Pancreas (tissue), 10 donors: Measurements from ENCODE around the gene NANOS3. TPM values are rescaled to one million over a fixed set of nuclear protein-coding genes. Genes with fewer than 3 reads are reported as not detected.

Experiments
- ATAC-seq, 4 donors: fragments of 200-7000 bp; cut with Tn5 transposase; one replicate each; pipeline versions ENCODE4 v1.8.0 to v1.9.1; 2020; ENCODE audit warnings: mild to moderate bottlenecking in 4 of 4, moderate library complexity in 4 of 4
- DNase-seq, 6 donors: peaks; one replicate each; pipeline ENCODE4 v3.0.0-alpha.2; 2020
- FAIRE-seq: peaks from 2 replicates; lab custom pipeline; 2012; peaks lifted over from hg19 to GRCh38; lab: Jason Lieb, UNC
- H3K27ac ChIP-seq, 4 donors: fragments of 200-600 bp; sonication (generic); 1 replicate in 3 of 4; 2 replicates in 1 of 4; pipeline versions ENCODE4 v1.5.0 to v1.8.0; 2020
- H3K27me3 ChIP-seq, 4 donors: fragments of 200-600 bp; one replicate each; pipeline ENCODE4 v1.8.0; 2021
- H3K36me3 ChIP-seq, 3 donors: fragments of 200-600 bp; sonication (generic) in 1 of 3; one replicate each; pipeline versions ENCODE4 v1.5.0 to v1.8.0; 2020 to 2021
- H3K4me1 ChIP-seq, 3 donors: fragments of 200-600 bp; one replicate each; pipeline ENCODE4 v1.8.0; 2021
- H3K4me3 ChIP-seq, 4 donors: fragments of 200-600 bp; sonication (generic) in 2 of 4; one replicate each; pipeline versions ENCODE4 v1.5.0 to v1.8.0; 2020 to 2021
- H3K9me3 ChIP-seq, 4 donors: fragments of 200-600 bp; one replicate each; pipeline ENCODE4 v1.8.0; 2021
- WGBS, 2 donors: extraction: QIAGEN DNeasy Blood & Tissue Kit; methylation state at CpG; one replicate each; pipeline ENCODE4 v1.1.7; 2013; 5-methylcytosine and 5-hydroxymethylcytosine counted together
- intact Hi-C, 3 donors: fragments of 100-400 bp; cut with DNase I; formaldehyde crosslinking; loops; one replicate each; pipeline versions ENCODE4 v1.11.1 to v1.14.2; 2022
- polyA plus RNA-seq, 2 donors: library from polyadenylated mRNA; stranded (reverse); fragments of 200-250 nt; gene quantifications; one replicate each; pipeline ENCODE4 v1.2.3, GENCODE V29; 2013
- total RNA-seq, 6 donors: library from RNA; stranded (reverse); fragmentation: NEBNext Ultra II Directional in 4 of 6; extraction: Animal tissue kit (Norgen Biotek cat#: 25700) in 4 of 6; gene quantifications; one replicate each; pipeline versions ENCODE4 v1.2.1 to v1.2.4, GENCODE V29; 2021 to 2023
- TF ChIP-seq, protein P1 (sequence below), 4 donors: fragments of 200-600 bp; sonication (generic) in 3 of 4; IDR thresholded peaks; one replicate each; pipeline versions ENCODE4 v1.5.0 to v1.8.0; 2021; ENCODE audit warnings: antibody characterized with exemption in 4 of 4
- donor health status: healthy with polysubstance abuse.
- donor health status: DM: no; HTN: no; CAD: no; lungs with moderate emphysema.
- donor health status: DM: no; HTN: no; CAD: no.
- donor health status: control.
- donor health status: control.
- donor health status: Bipolar disorder and iron deficiency.
- donor health status: DM: yes; HTN: yes; CAD: no.
- donor health status: DM: no; HTN: no; CAD: no.
- donor health status: DM: no; HTN: no; CAD: no.
- donor health status: DM: yes; HTN: yes; CAD: no.

Gene NANOS3
- total and polyA plus RNA-seq, 8 donors: 0.39 to 3.1 (median 0.72) TPM; not detected in 2

DNA sequence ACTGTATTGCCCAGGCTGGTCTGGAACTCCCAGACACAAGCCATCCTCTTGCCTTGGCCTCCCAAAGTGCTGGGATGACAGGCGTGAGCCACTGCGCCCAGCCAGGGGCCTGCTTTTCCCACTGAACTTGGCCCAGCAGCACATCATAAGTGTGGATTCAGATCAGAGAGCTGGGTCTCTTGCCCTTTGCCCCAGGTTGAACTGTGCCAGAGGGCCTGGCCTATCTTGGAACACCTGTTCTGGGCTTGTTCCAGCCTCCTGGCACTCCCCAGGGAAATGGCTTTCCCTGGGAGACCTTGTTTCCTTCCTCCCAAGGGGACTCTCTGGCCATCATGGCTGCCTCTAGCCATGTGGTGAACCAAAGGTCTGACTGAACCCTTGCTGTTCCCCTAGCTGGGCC is 32.5 kb downstream of the NANOS3 start:
- ATAC-seq: peak; percentile 17 to 49 (median 30)
- 46 to 52% methylated on average over 2 of the region's 2 CpGs for WGBS, 2 donors
- H3K27me3 ChIP-seq: no peaks in the 10 kb centered on the region
- no peak overlapping the region for H3K4me3 ChIP-seq
- peaks cover 3 to 41% (median 10%) of the 10 kb centered on the region in 3 donors for H3K36me3 ChIP-seq
- intact Hi-C loops: no loop called here
- H3K27ac ChIP-seq: no peak overlapping the region
- no peak for FAIRE-seq
- DNase-seq: peak in 5 of 6 donors; percentile 57 to 82 (median 74)
- TF ChIP-seq, protein P1, sequence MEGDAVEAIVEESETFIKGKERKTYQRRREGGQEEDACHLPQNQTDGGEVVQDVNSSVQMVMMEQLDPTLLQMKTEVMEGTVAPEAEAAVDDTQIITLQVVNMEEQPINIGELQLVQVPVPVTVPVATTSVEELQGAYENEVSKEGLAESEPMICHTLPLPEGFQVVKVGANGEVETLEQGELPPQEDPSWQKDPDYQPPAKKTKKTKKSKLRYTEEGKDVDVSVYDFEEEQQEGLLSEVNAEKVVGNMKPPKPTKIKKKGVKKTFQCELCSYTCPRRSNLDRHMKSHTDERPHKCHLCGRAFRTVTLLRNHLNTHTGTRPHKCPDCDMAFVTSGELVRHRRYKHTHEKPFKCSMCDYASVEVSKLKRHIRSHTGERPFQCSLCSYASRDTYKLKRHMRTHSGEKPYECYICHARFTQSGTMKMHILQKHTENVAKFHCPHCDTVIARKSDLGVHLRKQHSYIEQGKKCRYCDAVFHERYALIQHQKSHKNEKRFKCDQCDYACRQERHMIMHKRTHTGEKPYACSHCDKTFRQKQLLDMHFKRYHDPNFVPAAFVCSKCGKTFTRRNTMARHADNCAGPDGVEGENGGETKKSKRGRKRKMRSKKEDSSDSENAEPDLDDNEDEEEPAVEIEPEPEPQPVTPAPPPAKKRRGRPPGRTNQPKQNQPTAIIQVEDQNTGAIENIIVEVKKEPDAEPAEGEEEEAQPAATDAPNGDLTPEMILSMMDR (IDR thresholded peaks at IDR 0.05): no peak
- H3K9me3 ChIP-seq: no peaks in the 10 kb centered on the region
- H3K4me1 ChIP-seq: peaks cover 5 to 20% (median 15%) of the 10 kb centered on the region in 3 donors

DNA sequence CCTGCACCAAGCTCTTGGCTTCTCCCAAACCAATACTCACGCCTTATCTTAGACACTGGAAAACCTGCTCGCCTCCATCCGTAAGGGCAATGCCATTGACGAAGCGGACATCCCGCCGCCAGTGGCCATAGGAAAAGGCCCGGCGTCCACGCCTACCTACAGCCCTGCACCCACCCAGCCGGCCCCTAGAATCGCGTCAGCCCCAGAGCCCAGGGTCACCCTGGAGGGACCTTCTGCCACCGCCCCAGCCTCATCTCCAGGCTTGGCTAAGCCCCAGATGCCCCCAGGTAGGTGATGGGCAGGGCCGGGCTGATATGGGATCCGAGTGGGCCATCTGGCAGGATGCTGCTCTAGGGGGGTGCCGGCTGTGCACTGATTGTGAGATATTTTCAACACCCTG is 36.4 kb downstream of the NANOS3 start:
- Histone ChIP-seq H3K4me3 (no peak overlapping the region), H3K9me3 (no peaks in the 10 kb centered on the region), H3K27me3 (no peaks in the 10 kb centered on the region), H3K4me1 (peaks cover 0 to 7% (median 0%) of the 10 kb centered on the region in 3 donors), H3K36me3 (peaks cover 9 to 61% (median 10%) of the 10 kb centered on the region in 3 donors), H3K27ac (no peak overlapping the region)
- DNase-seq (peak in 1 of 6 donors; percentile 68), FAIRE-seq (no peak), ATAC-seq (no peak)
- intact Hi-C loops: no loop called here
- WGBS, 2 donors: 95% methylated on average over 17 of the region's 17 CpGs
- TF ChIP-seq, protein P1 (IDR thresholded peaks at IDR 0.05): no peak

DNA sequence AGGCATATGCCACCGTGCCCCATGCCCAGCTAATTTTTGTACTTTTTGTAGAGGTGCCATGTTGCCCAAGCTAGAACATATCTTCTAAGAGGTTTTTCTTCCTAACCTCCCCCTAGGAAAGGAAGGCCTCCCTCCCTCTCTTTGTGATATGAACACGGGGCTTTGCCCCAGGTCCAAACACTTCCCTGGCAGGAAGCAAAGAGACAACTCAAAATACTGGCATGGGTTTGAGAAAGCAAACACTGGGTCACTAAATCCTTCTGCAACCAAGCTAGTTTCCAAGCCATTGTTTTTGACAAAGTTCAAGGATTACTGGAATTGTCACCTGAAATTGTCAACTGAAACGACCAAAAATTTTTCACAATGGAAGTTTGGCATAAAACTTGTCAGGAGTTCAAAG is 37.8 kb downstream of the NANOS3 start:
- 58 to 59% methylated on average over 3 of the region's 3 CpGs for WGBS, 2 donors
- TF ChIP-seq, protein P1 (IDR thresholded peaks at IDR 0.05): no peak
- intact Hi-C loops: no loop called here
- Histone ChIP-seq H3K27me3 (no peaks in the 10 kb centered on the region), H3K36me3 (peaks cover 9 to 74% (median 13%) of the 10 kb centered on the region in 3 donors), H3K4me1 (no peaks in the 10 kb centered on the region), H3K4me3 (no peak overlapping the region), H3K9me3 (no peaks in the 10 kb centered on the region), H3K27ac (no peak overlapping the region)
- ATAC-seq (no peak), FAIRE-seq (no peak), DNase-seq (no peak)

DNA sequence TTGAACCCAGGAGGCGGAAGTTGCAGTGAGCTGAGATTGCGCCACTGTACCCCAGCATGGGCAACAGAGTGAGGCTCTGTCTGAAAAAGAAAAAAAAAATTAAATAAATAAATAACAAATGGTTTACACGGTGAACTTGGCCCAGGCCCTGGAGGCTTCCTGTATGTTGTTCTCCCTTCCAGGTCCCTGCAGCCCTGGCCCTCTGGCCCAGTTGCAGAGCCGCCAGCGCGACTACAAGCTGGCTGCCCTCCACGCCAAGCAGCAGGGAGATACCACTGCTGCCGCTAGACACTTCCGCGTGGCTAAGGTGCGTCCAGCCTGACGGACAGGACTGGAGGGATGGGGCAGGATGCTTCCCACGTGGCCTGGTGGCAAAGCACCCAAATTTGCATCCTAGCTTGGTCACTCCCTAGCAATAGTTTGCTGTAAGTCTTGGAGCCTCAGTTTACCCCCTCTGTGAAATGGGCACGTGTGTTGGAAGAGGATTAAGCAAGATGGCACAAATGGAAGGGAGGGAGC is 41.0 kb downstream of the NANOS3 start:
- Histone ChIP-seq H3K36me3 (peaks cover 9 to 76% (median 25%) of the 10 kb centered on the region in 3 donors), H3K27me3 (no peaks in the 10 kb centered on the region), H3K4me3 (no peak overlapping the region), H3K4me1 (no peaks in the 10 kb centered on the region), H3K27ac (no peak overlapping the region), H3K9me3 (no peaks in the 10 kb centered on the region)
- FAIRE-seq (no peak), DNase-seq (no peak), ATAC-seq (no peak)
- 81 to 87% methylated on average over 14 of the region's 14 CpGs for WGBS, 2 donors
- TF ChIP-seq, protein P1 (IDR thresholded peaks at IDR 0.05): no peak
- intact Hi-C loops: no loop called here

DNA sequence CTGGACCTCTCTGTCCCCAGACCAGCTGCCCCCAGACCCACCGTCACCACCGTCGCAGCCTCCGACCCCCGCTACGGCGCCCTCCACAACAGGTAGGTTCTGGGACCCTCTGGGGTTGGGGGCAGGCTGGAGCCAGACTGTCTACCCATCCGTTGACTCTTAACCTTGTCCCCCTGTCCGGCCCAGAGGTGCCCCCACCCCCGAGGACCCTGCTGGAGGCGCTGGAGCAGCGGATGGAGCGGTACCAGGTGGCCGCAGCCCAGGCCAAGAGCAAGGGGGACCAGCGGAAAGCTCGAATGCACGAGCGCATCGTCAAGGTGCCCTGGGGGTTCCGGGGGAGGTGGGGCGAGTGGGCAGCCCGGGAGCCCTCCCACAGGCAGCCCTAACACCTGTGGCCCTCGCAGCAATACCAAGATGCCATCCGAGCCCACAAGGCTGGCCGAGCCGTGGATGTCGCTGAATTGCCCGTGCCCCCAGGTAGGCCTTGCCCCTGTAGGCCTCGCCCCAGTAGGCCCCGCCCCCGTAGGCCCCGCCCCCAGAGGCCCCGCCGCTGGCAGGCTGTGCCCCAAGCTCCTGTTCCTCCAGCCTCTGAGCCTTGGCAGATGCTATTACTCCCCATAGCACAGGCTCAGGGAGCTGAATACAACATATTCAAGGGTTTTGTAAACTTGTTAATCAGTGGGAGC is 41.9 kb downstream of the NANOS3 start:
- no peaks in the 10 kb centered on the region for H3K9me3 ChIP-seq
- H3K4me1 ChIP-seq: no peaks in the 10 kb centered on the region
- ATAC-seq (no peak), DNase-seq (peak in 1 of 6 donors; percentile 67), FAIRE-seq (no peak)
- H3K4me3 ChIP-seq: no peak overlapping the region
- WGBS, 2 donors: 89 to 90% methylated on average over 30 to 34 of the region's 34 CpGs
- peaks cover 6 to 75% (median 29%) of the 10 kb centered on the region in 3 donors for H3K36me3 ChIP-seq
- TF ChIP-seq, protein P1 (IDR thresholded peaks at IDR 0.05): no peak
- intact Hi-C loops: no loop called here
- no peak overlapping the region for H3K27ac ChIP-seq
- H3K27me3 ChIP-seq: no peaks in the 10 kb centered on the region
